Naive thymus-derived CD4-positive, alpha-beta T cell (primary cell): Measurements from ENCODE around the gene CDKN3. TPM values are rescaled to one million over a fixed set of nuclear protein-coding genes. Genes with fewer than 3 reads are reported as not detected.
"Not testable (repeated sequence)": the region's sequence is repeated elsewhere in the genome, so short reads cannot be mapped to it uniquely, and the experiment has no call there.

Experiments
- ATAC-seq: fragments of 150-1000 bp; cut with Tn5 transposase; 2 replicates; pipeline ENCODE4 v1.10.0; 2021; ENCODE audit warnings: mild to moderate bottlenecking, moderate library complexity
- CTCF ChIA-PET: fragments of 350-600 bp; sonication (Branson Sonifier 250); formaldehyde crosslinking; loops from one replicate; lab custom pipeline; 2021; ENCODE audit warnings: antibody characterized with exemption; lab: Charles Lee
- POLR2A ChIA-PET: fragments of 350-600 bp; sonication (Branson Sonifier 250); formaldehyde crosslinking; loops from one replicate; lab custom pipeline; 2021; ENCODE audit warnings: antibody characterized with exemption, inconsistent platforms; lab: Charles Lee
- DNase-seq, 9 donors: peaks; one replicate each; pipeline versions ENCODE4 v3.0.0 to v3.0.0-alpha.2; 2020 to 2022; ENCODE audit warnings: mixed read lengths in 1 of 9
- H3K27ac ChIP-seq: one replicate; pipeline ENCODE4 v1.7.0; 2013; ENCODE audit warnings: mild to moderate bottlenecking, low read depth, low read length, moderate library complexity
- H3K27me3 ChIP-seq, 2 donors: one replicate each; pipeline ENCODE4 v1.7.0; 2013; ENCODE audit warnings: low read length in 2 of 2, mild to moderate bottlenecking in 2 of 2, moderate library complexity in 2 of 2; ENCODE audit not compliant: control insufficient read depth in 2 of 2, insufficient read depth in 2 of 2
- H3K36me3 ChIP-seq, 3 experiments: 1 replicate in 2 of 3; 2 replicates in 1 of 3; pipeline ENCODE4 v1.7.0; 2013; ENCODE audit warnings: low read length in 3 of 3, mild to moderate bottlenecking in 3 of 3, moderate library complexity in 1 of 3; ENCODE audit not compliant: insufficient read depth in 3 of 3, control insufficient read depth in 2 of 3
- H3K4me1 ChIP-seq, 2 donors: one replicate each; pipeline ENCODE4 v1.7.0; 2013; ENCODE audit warnings: low read length in 2 of 2, mild to moderate bottlenecking in 2 of 2, moderate library complexity in 1 of 2; ENCODE audit not compliant: control insufficient read depth in 2 of 2, insufficient read depth in 2 of 2
- H3K4me3 ChIP-seq: 2 replicates; pipeline ENCODE4 v1.7.0; 2013; ENCODE audit warnings: mild to moderate bottlenecking, low read length
- H3K9me3 ChIP-seq, 3 experiments: 1 replicate in 2 of 3; 2 replicates in 1 of 3; pipeline ENCODE4 v1.7.0; 2013; ENCODE audit warnings: low read length in 3 of 3; ENCODE audit not compliant: control insufficient read depth in 2 of 3
- H3K27ac Mint-ChIP-seq, 9 donors: one replicate each; pipeline ENCODE4 v1.8.0; 2020 to 2022; ENCODE audit warnings: mixed read lengths in 9 of 9, mild to moderate bottlenecking in 8 of 9, moderate library complexity in 5 of 9, inconsistent platforms in 2 of 9
- H3K27me3 Mint-ChIP-seq, 5 donors: one replicate each; pipeline ENCODE4 v1.8.0; 2021 to 2022; ENCODE audit warnings: mixed read lengths in 5 of 5, mild to moderate bottlenecking in 1 of 5
- H3K36me3 Mint-ChIP-seq, 5 donors: one replicate each; pipeline ENCODE4 v1.8.0; 2020 to 2022; ENCODE audit warnings: mixed read lengths in 5 of 5, mild to moderate bottlenecking in 3 of 5, inconsistent platforms in 1 of 5
- H3K4me1 Mint-ChIP-seq, 7 donors: one replicate each; pipeline ENCODE4 v1.8.0; 2020 to 2022; ENCODE audit warnings: mixed read lengths in 7 of 7, mild to moderate bottlenecking in 3 of 7, inconsistent platforms in 1 of 7
- H3K4me3 Mint-ChIP-seq, 10 donors: one replicate each; pipeline ENCODE4 v1.8.0; 2020 to 2022; ENCODE audit warnings: mild to moderate bottlenecking in 10 of 10, mixed read lengths in 10 of 10, moderate library complexity in 6 of 10, inconsistent platforms in 2 of 10
- H3K9me3 Mint-ChIP-seq, 11 donors: one replicate each; pipeline ENCODE4 v1.8.0; 2020 to 2022; ENCODE audit warnings: mixed read lengths in 11 of 11, mild to moderate bottlenecking in 4 of 11, inconsistent platforms in 1 of 11, moderate library complexity in 1 of 11
- intact Hi-C, 2 donors: fragments of 100-400 bp; cut with micrococcal nuclease; formaldehyde crosslinking; loops; one replicate each; pipeline ENCODE4 v1.15.1; 2023
- polyA plus RNA-seq, 2 donors: library from polyadenylated mRNA; unstranded; fragments of 300-500 nt; fragmentation: Illumina TruSeq; gene quantifications; one replicate each; pipeline ENCODE4 v1.2.3, GENCODE V29; 2021
- total RNA-seq, 6 experiments: library from RNA in 5 of 6; stranded (reverse) in 5 of 6; gene quantifications; 1 replicate in 5 of 6; 2 replicates in 1 of 6; pipeline ENCODE4 v1.2.3 and lab custom pipeline; 2021 to 2026

The CDKN3 gene
- total and polyA plus RNA-seq, 7 experiments from 2014 or later = 0.93 to 48.1 (median 3.0) TPM

DNA sequence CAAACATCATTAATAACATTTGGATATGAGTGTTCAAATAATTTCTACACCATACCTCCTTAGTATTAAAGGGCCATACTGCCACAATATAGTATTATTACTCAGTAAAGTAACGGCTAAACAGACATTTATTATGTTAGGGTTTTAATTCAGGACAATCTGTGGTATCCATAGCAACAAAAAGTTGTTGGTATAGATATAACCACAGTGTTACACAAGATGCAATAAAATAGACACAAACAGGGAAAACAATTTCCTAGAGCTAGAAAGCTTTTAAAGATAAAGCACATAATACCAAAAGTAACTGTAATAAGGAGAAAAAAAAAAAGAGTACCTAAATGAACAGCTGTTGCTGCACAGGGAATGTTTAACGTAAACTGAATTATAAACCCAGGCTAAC is 28.3 kb downstream of the CDKN3 start:
- Mint-ChIP-seq H3K9me3 (peaks cover 0 to 2% (median 0%) of the 10 kb centered on the region in 11 donors), H3K27me3 (no peaks in the 10 kb centered on the region), H3K4me1 (peaks cover 0 to 6% (median 2%) of the 10 kb centered on the region in 7 donors), H3K36me3 (peaks cover 0 to 36% (median 11%) of the 10 kb centered on the region in 5 donors), H3K4me3 (no peak overlapping the region), H3K27ac (no peak overlapping the region)
- CTCF ChIA-PET = interaction anchor here (0.8 kb wide), 1 partner anchor 18 kb away, joined by 3 read pairs; no protein-coding TSS in a partner anchor
- intact Hi-C loops = no loop called here
- ATAC-seq (no peak), DNase-seq (no peak)
- Histone ChIP-seq H3K27ac (no peak overlapping the region), H3K27me3 (no peaks in the 10 kb centered on the region), H3K4me1 (no peaks in the 10 kb centered on the region), H3K36me3 (peaks cover 4 to 38% (median 4%) of the 10 kb centered on the region in 3 experiments), H3K4me3 (no peak overlapping the region), H3K9me3 (no peaks in the 10 kb centered on the region)
- POLR2A ChIA-PET = no interaction called here

DNA sequence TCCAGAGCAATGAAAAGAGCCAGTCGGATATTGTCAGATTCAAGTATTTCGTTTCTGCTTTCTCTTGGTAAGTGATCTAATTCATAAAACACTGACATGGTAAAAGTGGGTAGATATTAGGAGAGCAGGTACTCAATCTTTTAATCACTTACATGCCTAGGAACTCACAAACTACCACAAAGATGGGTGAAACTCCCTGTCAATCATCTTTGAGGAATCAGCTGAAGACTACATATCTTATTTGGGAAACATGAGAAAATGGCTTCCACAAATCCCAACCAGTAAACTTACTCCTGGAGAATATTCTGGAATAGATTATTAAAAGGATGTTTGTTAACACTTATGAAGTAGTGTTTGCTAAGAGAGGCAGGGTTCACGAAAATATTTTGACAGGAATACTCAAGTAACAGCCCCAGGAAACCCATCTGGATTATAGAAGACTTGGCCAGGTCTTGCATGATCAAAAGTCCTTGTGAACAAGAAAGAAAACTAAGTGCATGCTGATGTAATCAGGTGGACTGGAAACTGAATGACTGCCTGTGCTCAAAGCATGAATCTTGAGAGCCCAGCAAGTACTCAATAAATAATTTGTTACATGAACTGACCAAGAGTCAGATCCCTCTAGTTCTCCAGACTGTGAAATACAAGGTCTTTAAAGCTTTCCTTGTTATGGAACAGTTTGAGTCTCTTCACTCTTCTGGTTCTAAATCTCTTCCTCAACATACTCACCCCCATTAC is 28.9 kb downstream of the CDKN3 start:
- intact Hi-C loops = no loop called here
- Mint-ChIP-seq H3K27ac (peak overlapping the region in 2 of 9 donors; percentile 1 to 19), H3K27me3 (no peaks in the 10 kb centered on the region), H3K9me3 (no peaks in the 10 kb centered on the region), H3K4me3 (no peak overlapping the region), H3K4me1 (peaks cover 0 to 2% (median 0%) of the 10 kb centered on the region in 7 donors), H3K36me3 (peaks cover 0 to 42% (median 11%) of the 10 kb centered on the region in 5 donors)
- no peak for ATAC-seq
- Histone ChIP-seq H3K9me3 (no peaks in the 10 kb centered on the region), H3K27me3 (no peaks in the 10 kb centered on the region), H3K4me3 (no peak overlapping the region), H3K36me3 (peaks cover 4 to 44% (median 4%) of the 10 kb centered on the region in 3 experiments), H3K4me1 (no peaks in the 10 kb centered on the region), H3K27ac (no peak overlapping the region)
- no peak for DNase-seq
- POLR2A ChIA-PET = no interaction called here
- CTCF ChIA-PET = interaction anchor here (0.8 kb wide), 1 partner anchor 18 kb away, joined by 3 read pairs; no protein-coding TSS in a partner anchor

DNA sequence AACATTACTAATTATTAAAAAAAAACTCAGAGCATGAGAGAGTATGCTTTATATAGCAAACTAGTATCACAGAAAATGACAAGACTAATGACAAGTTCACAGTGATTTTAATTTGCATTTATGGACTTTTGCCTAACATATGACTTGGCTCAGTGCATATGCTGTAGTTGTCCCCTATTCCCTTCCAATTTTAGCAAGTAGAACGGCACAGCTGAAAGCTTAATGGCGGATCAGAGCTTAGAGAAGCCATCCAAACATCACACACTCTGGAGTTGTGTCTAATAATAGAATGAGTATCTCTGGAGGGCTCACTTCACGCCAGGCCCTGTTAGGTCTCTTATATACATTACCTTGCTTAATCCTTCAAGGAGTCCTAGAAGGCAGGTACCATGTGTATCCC is 31.1 kb downstream of the CDKN3 start:
- intact Hi-C loops = no loop called here
- Mint-ChIP-seq H3K36me3 (peaks cover 0 to 56% (median 11%) of the 10 kb centered on the region in 5 donors), H3K27ac (no peak overlapping the region), H3K27me3 (no peaks in the 10 kb centered on the region), H3K4me1 (peaks cover 0 to 9% (median 7%) of the 10 kb centered on the region in 7 donors), H3K9me3 (no peaks in the 10 kb centered on the region), H3K4me3 (no peak overlapping the region)
- no peaks in the 10 kb centered on the region for H3K9me3 ChIP-seq
- CTCF ChIA-PET = no interaction called here
- POLR2A ChIA-PET = no interaction called here
- no peak overlapping the region for H3K4me3 ChIP-seq
- DNase-seq (no peak), ATAC-seq (no peak)
- H3K27ac ChIP-seq = no peak overlapping the region
- no peaks in the 10 kb centered on the region for H3K4me1 ChIP-seq
- H3K27me3 ChIP-seq = no peaks in the 10 kb centered on the region
- H3K36me3 ChIP-seq = peaks cover 4 to 52% (median 4%) of the 10 kb centered on the region in 3 experiments

DNA sequence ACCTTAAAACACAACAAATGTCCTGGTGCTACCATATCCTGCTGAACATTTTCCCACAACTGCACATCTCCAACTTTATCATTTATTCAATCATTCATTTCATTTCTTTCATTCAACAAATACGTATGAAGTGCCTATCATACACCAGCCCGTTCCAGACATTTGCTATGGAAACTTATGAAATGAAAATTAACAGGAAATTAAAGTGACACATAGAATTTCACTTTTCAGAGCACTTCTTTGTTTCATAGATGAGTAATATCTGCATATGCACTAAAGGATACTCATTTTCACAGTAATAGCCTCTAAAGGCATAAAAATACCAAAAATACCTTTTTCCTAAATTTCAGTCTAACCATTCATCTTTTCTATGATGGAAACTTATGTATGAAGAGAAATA is 31.7 kb downstream of the CDKN3 start:
- Histone ChIP-seq H3K4me1 (no peaks in the 10 kb centered on the region), H3K27ac (no peak overlapping the region), H3K27me3 (no peaks in the 10 kb centered on the region), H3K9me3 (no peaks in the 10 kb centered on the region), H3K4me3 (no peak overlapping the region), H3K36me3 (peaks cover 4 to 52% (median 4%) of the 10 kb centered on the region in 3 experiments)
- H3K4me1 Mint-ChIP-seq = peaks cover 3 to 15% (median 13%) of the 10 kb centered on the region in 7 donors
- ATAC-seq = no peak
- ChIA-PET POLR2A (no interaction called here), CTCF (no interaction called here)
- no peak overlapping the region for H3K27ac Mint-ChIP-seq
- no peak for DNase-seq
- H3K36me3 Mint-ChIP-seq = peaks cover 0 to 61% (median 11%) of the 10 kb centered on the region in 5 donors
- intact Hi-C loops = no loop called here
- H3K27me3 Mint-ChIP-seq = no peaks in the 10 kb centered on the region
- H3K9me3 Mint-ChIP-seq = no peaks in the 10 kb centered on the region
- H3K4me3 Mint-ChIP-seq = no peak overlapping the region

DNA sequence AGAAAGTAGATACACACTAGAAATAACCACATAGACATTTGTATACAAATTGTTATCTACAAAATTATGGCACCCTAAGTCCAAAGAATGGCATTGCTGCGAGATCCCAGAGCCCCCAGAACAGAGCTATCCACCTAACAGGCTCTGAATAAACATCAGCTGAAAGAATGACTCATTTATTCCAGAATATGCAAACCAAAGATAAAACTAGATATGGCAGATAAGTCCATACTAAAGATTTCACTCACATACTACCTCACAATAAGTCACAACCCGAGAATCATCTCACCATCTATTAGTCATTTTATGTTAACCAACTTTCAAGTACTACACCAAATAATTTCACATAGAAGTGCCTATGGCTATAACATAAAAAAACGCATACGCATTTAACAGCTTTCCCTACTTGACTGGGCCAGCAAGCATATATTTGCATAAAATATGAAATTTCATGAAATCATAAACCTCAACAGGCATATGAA is 38.7 kb downstream of the CDKN3 start:
- peaks cover 37 to 79% (median 78%) of the 10 kb centered on the region in 7 donors for H3K4me1 Mint-ChIP-seq
- Histone ChIP-seq H3K27me3 (no peaks in the 10 kb centered on the region), H3K4me3 (no peak overlapping the region), H3K36me3 (peaks cover 0 to 8% (median 0%) of the 10 kb centered on the region in 3 experiments), H3K4me1 (peaks cover 15 to 16% of the 10 kb centered on the region in 2 donors), H3K27ac (no peak overlapping the region), H3K9me3 (no peaks in the 10 kb centered on the region)
- intact Hi-C loops = loop anchor here in 1 of 2 donors (1.0 kb wide), 1 partner anchor 39 kb away; no protein-coding TSS in a partner anchor
- H3K9me3 Mint-ChIP-seq = no peaks in the 10 kb centered on the region
- DNase-seq = no peak
- H3K36me3 Mint-ChIP-seq = peaks cover 0 to 32% (median 7%) of the 10 kb centered on the region in 5 donors
- peak; percentile 38 for ATAC-seq
- ChIA-PET POLR2A (no interaction called here), CTCF (no interaction called here)
- H3K27ac Mint-ChIP-seq = peak overlapping the region in 4 of 9 donors; percentile 1 to 60 (median 34)
- no peaks in the 10 kb centered on the region for H3K27me3 Mint-ChIP-seq
- H3K4me3 Mint-ChIP-seq = peak overlapping the region in 4 of 10 donors; percentile 4 to 57 (median 28)

DNA sequence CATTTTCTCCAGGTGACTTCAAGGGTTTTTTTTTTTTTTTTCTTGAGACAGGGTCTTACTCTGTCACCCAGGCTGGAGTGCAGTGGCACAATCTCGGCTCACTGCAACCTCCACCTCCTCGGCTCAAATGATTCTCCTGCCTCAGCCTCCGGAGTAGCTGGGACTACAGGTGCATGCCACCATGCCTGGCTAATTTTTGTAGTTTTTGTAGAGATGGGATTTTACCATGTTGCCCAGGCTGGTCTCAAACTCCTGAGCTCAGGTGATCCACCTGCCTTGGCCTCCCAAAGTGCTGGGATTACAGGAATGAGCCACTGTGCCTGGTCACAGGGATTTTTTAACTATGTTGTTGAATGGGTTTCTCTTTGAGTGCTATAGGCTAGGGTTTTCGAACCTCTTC is 41.1 kb downstream of the CDKN3 start:
- H3K4me3 Mint-ChIP-seq, H3K27me3 ChIP-seq, H3K27ac ChIP-seq, POLR2A ChIA-PET, intact Hi-C loops, H3K9me3 Mint-ChIP-seq, H3K4me3 ChIP-seq, H3K9me3 ChIP-seq, ATAC-seq, H3K36me3 ChIP-seq, H3K27ac Mint-ChIP-seq, DNase-seq, H3K27me3 Mint-ChIP-seq: not testable (repeated sequence)
- H3K4me1 ChIP-seq = peaks cover 16 to 23% of the 10 kb centered on the region in 2 donors
- Mint-ChIP-seq H3K36me3 (peaks cover 0 to 18% (median 7%) of the 10 kb centered on the region in 5 donors), H3K4me1 (peaks cover 42 to 85% (median 81%) of the 10 kb centered on the region in 7 donors)
- CTCF ChIA-PET = interaction anchor here (0.6 kb wide), 1 partner anchor 450 kb away, joined by 4 read pairs; no protein-coding TSS in a partner anchor
